NCI-H69 (cell line): Measurements from ENCODE around the gene CLDN15.
A peak's percentile ranks its signal among the peaks of the same experiment; 100 is the strongest.
"Not testable (repeated sequence)": the region's sequence is repeated elsewhere in the genome, so short reads cannot be mapped to it uniquely, and the experiment has no call there.

Source experiments
- DNase-seq: peaks from one replicate; lab custom pipeline; 2025; lab: John Stamatoyannopoulos, UW

Gene CLDN15

GRCh38 chr7:101237206-101238067, at the start of gene CLDN15:
CLDN15 (minus strand) TSS chr7:101237802; CDS start chr7:101237581, 221 bp downstream.
- no peak for DNase-seq

GRCh38 chr7:101287032-101287431, 49.4 kb upstream of the CLDN15 start:
- DNase-seq, result no peak

GRCh38 chr7:101285880-101286279, 48.3 kb upstream of the CLDN15 start:
- DNase-seq, result peak; percentile 53

- no peak for DNase-seq
These were observed 47.6 kb upstream of the CLDN15 start for GRCh38 chr7:101285171-101285570.

GRCh38 chr7:101280912-101281311, 43.3 kb upstream of the CLDN15 start:
- not testable (repeated sequence) for DNase-seq

- no peak for DNase-seq
These were observed 41.1 kb upstream of the CLDN15 start for GRCh38 chr7:101278461-101279292.

GRCh38 chr7:101277155-101277554, 39.6 kb upstream of the CLDN15 start:
- DNase-seq, result no peak

GRCh38 chr7:101273206-101273605, 35.6 kb upstream of the CLDN15 start:
- DNase-seq, result no peak

- no peak for DNase-seq
These were observed 33.4 kb upstream of the CLDN15 start for GRCh38 chr7:101271021-101271420.

GRCh38 chr7:101269664-101270063, 32.1 kb upstream of the CLDN15 start:
- DNase-seq, result no peak

- no peak for DNase-seq
These were observed 28.3 kb upstream of the CLDN15 start for GRCh38 chr7:101265622-101266516.

- DNase-seq, result not testable (repeated sequence)
These were observed 26.6 kb upstream of the CLDN15 start for GRCh38 chr7:101264102-101264706.

- DNase-seq, result no peak
These were observed 20.7 kb upstream of the CLDN15 start for GRCh38 chr7:101258243-101258731.

GRCh38 chr7:101255796-101256195, 18.2 kb upstream of the CLDN15 start:
- no peak for DNase-seq

- not testable (repeated sequence) for DNase-seq
These were observed 15.6 kb upstream of the CLDN15 start for GRCh38 chr7:101253199-101253598.

GRCh38 chr7:101251871-101252659, 14.5 kb upstream of the CLDN15 start:
- peak; percentile 99 for DNase-seq

GRCh38 chr7:101250324-101250723, 12.7 kb upstream of the CLDN15 start:
- no peak for DNase-seq

- peak; percentile 25 for DNase-seq
These were observed 10.7 kb upstream of the CLDN15 start for GRCh38 chr7:101248276-101248675.

- peak; percentile 98 for DNase-seq
These were observed 7.6 kb upstream of the CLDN15 start for GRCh38 chr7:101245147-101245668.
